ENCODE data around the gene THRSP. TPM values are rescaled to one million over a fixed set of nuclear protein-coding genes. Genes with fewer than 3 reads are reported as not detected.
A peak's percentile ranks its signal among the peaks of the same experiment; 100 is the strongest.
"Not testable (repeated sequence)": the region's sequence is repeated elsewhere in the genome, so short reads cannot be mapped to it uniquely, and the experiment has no call there.

THRSP gene, protein sequence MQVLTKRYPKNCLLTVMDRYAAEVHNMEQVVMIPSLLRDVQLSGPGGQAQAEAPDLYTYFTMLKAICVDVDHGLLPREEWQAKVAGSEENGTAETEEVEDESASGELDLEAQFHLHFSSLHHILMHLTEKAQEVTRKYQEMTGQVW
- not detected in 2 replicates for total RNA-seq

- no peak for DNase-seq (ENCODE audit: low read depth, low spot score)
Measured at GRCh38 chr11:78063440-78064181, at the start of gene THRSP. Gene THRSP (plus strand): TSS chr11:78063861. CDS start chr11:78063882, 21 bp downstream.

- not testable (repeated sequence) for DNase-seq (ENCODE audit: low read depth, low spot score)
Measured at GRCh38 chr11:78014937-78015520, 48.6 kb upstream of the THRSP start.

GRCh38 chr11:78015878-78016277 is 47.8 kb upstream of the THRSP start:
- no peak for DNase-seq (ENCODE audit: low read depth, low spot score)

- no peak for DNase-seq (ENCODE audit: low read depth, low spot score)
Measured at GRCh38 chr11:78019808-78020207, 43.9 kb upstream of the THRSP start.

- DNase-seq (ENCODE audit: low read depth, low spot score), result no peak
Measured at GRCh38 chr11:78020246-78020645, 43.4 kb upstream of the THRSP start.

DNA sequence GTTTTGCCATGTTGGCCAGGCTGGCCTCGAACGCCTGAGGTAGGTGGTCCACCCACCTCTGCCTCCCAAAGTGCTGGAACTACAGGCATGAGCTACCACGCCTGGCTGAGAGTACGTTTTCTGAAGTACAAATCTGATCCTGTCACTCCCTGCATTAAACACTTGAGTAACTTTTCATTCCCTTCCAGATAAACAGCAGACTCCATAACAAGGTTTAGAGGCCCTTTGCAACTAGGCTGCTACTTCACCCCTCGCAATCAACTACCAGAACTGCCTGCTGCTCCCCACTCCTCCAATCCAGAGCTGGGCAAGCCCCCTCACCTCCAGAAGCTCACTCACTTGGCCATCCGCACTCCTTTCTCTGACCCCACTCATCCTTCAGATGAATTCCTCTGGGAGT is 42.0 kb upstream of the THRSP start:
- no peak for DNase-seq (ENCODE audit: low read depth, low spot score)

DNA sequence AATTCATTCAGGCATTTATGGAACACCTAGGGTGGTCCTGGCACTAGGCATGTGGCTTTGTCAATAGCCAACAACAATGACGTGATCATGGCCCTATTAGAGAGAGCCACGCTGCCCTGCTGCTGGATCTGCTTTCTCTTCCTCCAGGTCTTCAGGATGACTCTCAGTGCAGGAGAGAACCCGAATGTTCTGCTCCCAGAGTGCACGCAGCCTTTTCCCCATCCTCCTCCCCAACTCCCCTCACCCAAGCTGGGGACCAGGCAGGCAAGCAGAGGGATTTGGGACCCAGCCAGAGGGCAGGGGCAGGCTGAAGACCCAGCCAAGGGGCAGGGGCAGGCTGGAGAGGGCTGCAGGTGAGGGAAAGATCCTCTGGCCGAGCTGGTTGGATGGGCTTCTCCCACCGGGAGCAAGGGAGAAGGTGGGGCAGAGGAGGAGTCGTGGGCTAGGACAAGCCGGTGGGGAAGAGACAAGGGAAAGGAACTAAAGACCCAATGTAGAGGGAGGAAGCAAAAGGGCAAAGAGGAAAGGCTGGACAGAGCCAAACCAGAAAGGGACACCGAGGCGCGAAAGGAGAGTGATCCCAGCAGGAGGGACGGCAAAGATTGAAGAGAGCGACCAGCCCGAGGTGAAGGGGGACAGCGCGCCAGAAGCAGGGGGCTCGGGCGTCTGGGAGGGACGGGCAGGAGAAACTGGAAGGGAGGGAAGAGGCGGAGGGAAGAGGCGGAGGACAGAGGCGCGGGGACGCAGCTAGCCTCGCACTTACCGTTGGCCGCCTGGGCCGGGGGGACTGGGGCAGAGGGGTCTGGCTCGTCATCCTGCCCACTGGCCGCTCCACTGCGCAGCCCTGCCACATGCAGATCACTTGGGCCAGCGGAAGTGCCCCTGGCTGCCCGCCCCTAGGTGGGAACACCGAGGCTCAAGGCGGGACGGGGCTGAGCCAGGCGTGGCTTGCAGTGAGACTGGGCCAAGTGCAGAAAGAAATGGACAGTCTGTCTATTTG is 41.0 kb upstream of the THRSP start, which contains the start of gene KCTD14:
Gene KCTD14, minus strand, starts transcription at position 880 of the 1,000 bp plus-strand sequence. Its CDS starts 27 bp downstream, at position 853.
- DNase-seq (ENCODE audit: low read depth, low spot score), result no peak

GRCh38 chr11:78023426-78023825 is 40.2 kb upstream of the THRSP start:
- no peak for DNase-seq (ENCODE audit: low read depth, low spot score)

- no peak for DNase-seq (ENCODE audit: low read depth, low spot score)
Measured at GRCh38 chr11:78025378-78025777, 38.3 kb upstream of the THRSP start.

DNA sequence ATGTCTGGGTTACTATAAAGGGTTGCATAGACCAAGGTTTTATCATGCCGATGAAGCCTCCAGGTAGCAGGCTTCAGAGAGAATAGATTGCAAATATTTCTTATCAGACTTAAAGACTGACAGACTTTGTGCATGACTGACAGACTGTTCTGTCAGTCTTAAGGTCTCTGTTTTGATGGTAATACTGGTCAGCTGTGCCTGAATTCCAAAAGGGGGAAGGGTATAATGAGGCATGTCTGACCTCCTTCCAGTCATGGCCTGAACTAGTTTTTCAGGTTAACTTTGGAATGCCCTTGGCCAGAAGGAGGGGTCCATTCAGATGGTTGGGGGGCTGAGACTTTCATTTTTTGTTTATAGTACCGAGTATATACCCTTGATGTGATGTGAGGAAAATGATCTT is 35.9 kb upstream of the THRSP start:
- no peak for DNase-seq (ENCODE audit: low read depth, low spot score)

DNA sequence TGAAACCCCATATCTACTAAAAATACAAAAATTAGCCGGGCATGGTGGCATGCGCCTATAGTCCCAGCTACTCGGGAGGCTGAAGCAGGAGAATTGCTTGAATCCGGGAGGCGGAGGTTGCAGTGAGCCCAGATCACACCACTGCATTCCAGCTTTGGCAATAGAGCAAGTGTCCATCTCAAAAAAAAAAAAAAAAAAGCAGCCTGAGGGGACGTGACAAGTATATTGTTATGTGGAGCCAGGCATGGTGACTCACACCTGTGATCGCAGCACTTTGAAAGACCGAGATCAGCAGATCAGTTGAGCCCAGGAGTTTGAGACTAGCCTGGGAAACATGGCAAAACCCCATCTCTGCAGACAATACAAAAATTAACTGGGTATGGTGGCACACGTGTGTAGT is 35.2 kb upstream of the THRSP start:
- DNase-seq (ENCODE audit: low read depth, low spot score), result not testable (repeated sequence)

- DNase-seq (ENCODE audit: low read depth, low spot score), result peak; percentile 96
Measured at GRCh38 chr11:78030429-78031325, 33.0 kb upstream of the THRSP start.

DNA sequence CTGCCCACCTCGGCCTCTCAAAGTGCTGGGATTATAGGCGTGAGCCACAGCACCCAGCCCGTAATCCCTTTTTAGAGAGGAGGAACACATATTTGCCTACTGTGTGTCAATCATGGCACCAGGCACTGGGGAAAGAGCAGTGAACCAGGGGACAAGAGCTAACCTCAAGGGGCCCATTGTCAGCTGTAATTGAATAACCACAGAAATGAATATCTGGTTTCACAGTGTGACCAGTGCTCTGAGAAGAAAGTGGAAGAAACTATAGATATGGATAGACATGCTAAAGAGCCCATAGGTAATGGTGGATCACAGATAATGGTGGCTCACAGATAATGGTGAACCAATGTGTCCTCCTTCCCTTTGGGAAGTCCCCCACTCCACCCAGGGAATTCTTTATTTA is 32.0 kb upstream of the THRSP start:
- DNase-seq (ENCODE audit: low read depth, low spot score), result no peak

GRCh38 chr11:78032090-78032489 is 31.6 kb upstream of the THRSP start:
- no peak for DNase-seq (ENCODE audit: low read depth, low spot score)

- no peak for DNase-seq (ENCODE audit: low read depth, low spot score)
Measured at GRCh38 chr11:78033040-78033439, 30.6 kb upstream of the THRSP start.

- DNase-seq (ENCODE audit: low read depth, low spot score), result no peak
Measured at GRCh38 chr11:78034623-78035022, 29.0 kb upstream of the THRSP start.

DNA sequence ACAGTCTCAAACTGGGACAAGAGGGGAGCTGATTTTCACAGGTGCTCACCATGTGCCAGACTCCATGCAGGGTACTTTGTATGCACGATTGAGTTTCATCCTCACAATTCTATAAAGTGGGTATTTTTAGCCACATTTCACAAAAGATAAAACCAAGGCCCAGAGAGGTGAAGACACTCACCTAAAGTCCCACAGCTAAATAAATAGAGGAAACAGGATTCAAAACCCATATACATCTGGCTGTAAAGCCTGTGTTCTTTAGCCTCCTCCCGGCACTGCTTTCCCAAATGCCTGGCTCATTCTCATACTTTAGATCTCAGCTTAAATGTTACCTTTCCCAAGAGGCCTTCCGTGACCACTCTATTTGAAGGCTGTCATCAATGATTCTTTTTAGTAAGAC is 27.3 kb upstream of the THRSP start:
- DNase-seq (ENCODE audit: low read depth, low spot score), result no peak

- no peak for DNase-seq (ENCODE audit: low read depth, low spot score)
Measured at GRCh38 chr11:78037056-78037455, 26.6 kb upstream of the THRSP start.

DNA sequence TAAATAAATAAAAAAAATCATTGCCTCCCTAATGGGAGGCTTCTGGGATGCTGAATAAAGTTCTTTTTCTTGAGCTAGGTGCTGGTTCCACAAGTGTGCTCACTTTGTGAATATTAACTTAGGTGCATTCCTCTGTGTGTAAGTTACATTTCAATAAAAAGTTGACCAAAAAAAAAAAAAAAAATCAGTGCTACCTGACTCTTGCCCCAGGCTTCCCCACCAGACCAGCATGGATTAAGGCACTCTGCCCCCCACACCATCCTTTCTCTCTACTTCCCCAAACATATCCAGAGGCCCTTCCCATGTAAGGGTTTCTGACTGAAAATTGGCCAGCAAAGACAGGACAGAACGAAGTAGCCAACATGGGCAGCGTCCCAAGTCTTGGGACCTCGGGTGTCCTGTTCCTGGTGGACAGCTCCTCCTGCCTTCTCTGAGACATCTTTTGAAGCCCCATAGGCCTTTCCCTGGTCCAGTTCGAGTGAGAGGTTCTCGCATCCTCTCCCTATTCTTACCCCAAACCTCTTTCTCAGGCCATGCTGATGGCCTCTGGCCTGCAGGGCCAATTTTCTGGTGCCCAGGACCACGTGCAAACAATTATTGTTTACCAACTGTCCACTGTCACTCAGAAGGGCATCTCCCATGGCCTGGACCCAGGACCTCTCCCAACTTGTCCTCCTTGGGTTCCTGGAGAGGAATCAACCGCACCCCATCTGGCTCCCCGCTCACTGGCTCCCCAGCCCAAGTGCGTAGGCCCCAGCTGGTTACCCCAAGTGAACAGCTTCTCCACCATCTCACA is 25.6 kb upstream of the THRSP start:
- no peak for DNase-seq (ENCODE audit: low read depth, low spot score)
